GM12878 (cell line): ENCODE results near the gene STX10. TPM values are rescaled to one million over a fixed set of nuclear protein-coding genes. Genes with fewer than 3 reads are reported as not detected.

Source experiments
- BRCA1 ChIP-seq: IDR thresholded peaks from 2 replicates; pipeline ENCODE4 v1.6.1; 2011; ENCODE audit warnings: low read depth, low read length, improper control_type of control experiment
- CBX3 ChIP-seq: fragments of 200-600 bp; sonication (generic); IDR thresholded peaks from 2 replicates; pipeline ENCODE4 v1.6.1; 2016; ENCODE audit warnings: low read depth, borderline replicate concordance
- CHD2 ChIP-seq: IDR thresholded peaks from 2 replicates; pipeline ENCODE4 v1.6.1; 2011; ENCODE audit warnings: low read depth, low read length, improper control_type of control experiment, borderline replicate concordance
- CREM ChIP-seq: IDR thresholded peaks from 2 replicates; pipeline ENCODE4 v1.6.1; 2014; ENCODE audit warnings: antibody characterized with exemption, low read depth
- GATAD2B ChIP-seq: fragments of 450-650 bp; conservative IDR thresholded peaks from 2 replicates; pipeline ENCODE4 v1.6.1; 2017; ENCODE audit warnings: low read depth, mild to moderate bottlenecking, moderate library complexity
- IKZF2 ChIP-seq, 2 experiments: fragments of 450-650 bp; IDR thresholded peaks; 2 replicates each; pipeline ENCODE4 v1.6.1; 2017; ENCODE audit warnings: mild to moderate bottlenecking in 2 of 2, moderate library complexity in 2 of 2
- IRF4 ChIP-seq: IDR thresholded peaks from 2 replicates; pipeline ENCODE4 v1.6.1; 2011; ENCODE audit warnings: low read depth, low read length
- MYB ChIP-seq: fragments of 150-350 bp; IDR thresholded peaks from 2 replicates; pipeline ENCODE4 v1.6.1; 2014; ENCODE audit warnings: mild to moderate bottlenecking, low read depth, low read length, borderline replicate concordance
- NBN ChIP-seq: fragments of 450-650 bp; IDR thresholded peaks from 2 replicates; pipeline ENCODE4 v1.6.1; 2016
- NRF1 ChIP-seq: conservative IDR thresholded peaks from 2 replicates; pipeline ENCODE4 v1.6.1; 2011; ENCODE audit warnings: mild to moderate bottlenecking, low read depth, low read length, improper control_type of control experiment
- PAX5 ChIP-seq: IDR thresholded peaks from 2 replicates; pipeline ENCODE4 v1.6.1; 2011; ENCODE audit warnings: low read depth, low read length, borderline replicate concordance
- POLR2AphosphoS5 ChIP-seq: IDR thresholded peaks from 2 replicates; pipeline ENCODE4 v1.6.1; 2011; ENCODE audit warnings: mild to moderate bottlenecking, low read length, inconsistent platforms
- SPI1 ChIP-seq: IDR thresholded peaks from 2 replicates; pipeline ENCODE4 v1.6.1; 2011; ENCODE audit warnings: low read depth, mild to moderate bottlenecking, low read length, moderate library complexity, borderline replicate concordance; ENCODE audit not compliant: insufficient read depth
- SUZ12 ChIP-seq: fragments of 200-600 bp; sonication (generic); IDR thresholded peaks from one replicate; pipeline ENCODE4 v1.6.1; 2018; ENCODE audit warnings: antibody characterized with exemption, mild to moderate bottlenecking; ENCODE audit not compliant: unreplicated experiment
- TCF7 ChIP-seq: IDR thresholded peaks from 2 replicates; pipeline ENCODE4 v1.6.1; 2014; ENCODE audit warnings: antibody characterized with exemption, borderline replicate concordance
- polyA plus RNA-seq, 11 experiments: library from polyadenylated mRNA; depleted of rRNA in 4 of 11; unstranded in 6 of 11; stranded (reverse) in 5 of 11; fragments of >200 nt; fragmentation: Nextera tagmentation in 4 of 11; fragmentation: Illumina TruSeq in 1 of 11; extraction: Ambion mirVana in 4 of 11; extraction: Trizol in 1 of 11; gene quantifications; 1 replicate in 1 of 11; 2 replicates in 10 of 11; pipeline versions ENCODE4 v1.2.1 to v1.2.3, GENCODE V29; 2011 to 2016; ENCODE audit warnings: inconsistent platforms in 2 of 11, missing spikeins in 2 of 11, low read depth in 1 of 11
- total RNA-seq, 4 experiments: library from RNA; depleted of rRNA in 3 of 4; stranded (reverse); fragments of >200 nt in 3 of 4; fragmentation: Illumina TruSeq in 1 of 4; extraction: Trizol in 1 of 4; gene quantifications; 2 replicates each; pipeline versions ENCODE4 v1.2.1 to v1.2.3, GENCODE V29; 2013 to 2021
- TF ChIP-seq, protein P1 (sequence below): IDR thresholded peaks from 2 replicates; pipeline ENCODE4 v1.6.1; 2011; ENCODE audit warnings: low read depth, low read length, improper control_type of control experiment, borderline replicate concordance
- TF ChIP-seq, protein P2 (sequence below): fragments of 450-650 bp; conservative IDR thresholded peaks from 2 replicates; pipeline ENCODE4 v1.6.1; 2017; ENCODE audit warnings: mild to moderate bottlenecking, moderate library complexity
- TF ChIP-seq, protein P3 (sequence below): fragments of 450-650 bp; formaldehyde crosslinking; IDR thresholded peaks from 2 replicates; pipeline ENCODE4 v1.4.0; 2020; ENCODE audit warnings: mild to moderate bottlenecking, moderate library complexity
- TF ChIP-seq, protein P4 (sequence below): IDR thresholded peaks from 2 replicates; pipeline ENCODE4 v1.6.1; 2011; ENCODE audit warnings: borderline replicate concordance, low read depth, mild to moderate bottlenecking, moderate library complexity, low read length; ENCODE audit not compliant: insufficient read depth, poor library complexity, severe bottlenecking
- TF ChIP-seq, protein P5 (sequence below): fragments of 450-650 bp; IDR thresholded peaks from 2 replicates; pipeline ENCODE4 v1.6.1; 2017; ENCODE audit warnings: mild to moderate bottlenecking, low read depth, inconsistent platforms; ENCODE audit not compliant: poor library complexity, severe bottlenecking

STX10 gene
- total and polyA plus RNA-seq, 10 of the 15 experiments (the other 5 are each of a cell fraction or from before 2014, with no cell fraction given), result 0.56 to 76.1 (median 47.6) TPM

DNA sequence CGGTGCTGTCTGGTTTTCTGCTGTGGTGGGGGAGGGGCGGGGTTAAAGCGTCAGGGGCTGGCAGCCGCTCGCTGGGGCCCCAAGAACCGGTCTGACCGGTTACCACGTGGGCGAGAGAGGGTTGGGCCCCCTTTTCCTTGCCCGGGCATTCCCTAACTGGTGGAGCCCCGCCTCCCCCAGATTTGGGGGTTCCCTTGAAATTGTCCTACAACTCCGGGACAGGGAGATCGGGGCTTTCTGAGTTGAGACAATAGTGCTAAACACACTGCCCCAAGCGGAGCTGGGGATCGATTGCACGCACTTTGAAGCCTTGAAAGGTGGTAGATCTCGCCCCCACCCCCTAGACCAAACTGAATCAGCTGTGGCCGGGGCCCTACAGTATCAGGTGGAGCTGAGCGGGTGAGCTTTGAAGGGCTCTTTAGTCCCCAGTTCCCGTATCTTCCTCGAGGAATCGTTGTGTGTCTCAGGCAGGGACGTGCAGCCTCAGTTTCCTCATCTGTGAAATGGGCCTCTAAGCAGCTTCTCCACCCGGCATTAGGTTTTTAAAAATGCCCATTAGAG lies 4.8 kb upstream of the STX10 start (continued):
- TF ChIP-seq IKZF2 (IDR thresholded peaks at IDR 0.05), result peak; percentile 48 to 54
- no peak for TF ChIP-seq SUZ12
- TF ChIP-seq, protein P1, sequence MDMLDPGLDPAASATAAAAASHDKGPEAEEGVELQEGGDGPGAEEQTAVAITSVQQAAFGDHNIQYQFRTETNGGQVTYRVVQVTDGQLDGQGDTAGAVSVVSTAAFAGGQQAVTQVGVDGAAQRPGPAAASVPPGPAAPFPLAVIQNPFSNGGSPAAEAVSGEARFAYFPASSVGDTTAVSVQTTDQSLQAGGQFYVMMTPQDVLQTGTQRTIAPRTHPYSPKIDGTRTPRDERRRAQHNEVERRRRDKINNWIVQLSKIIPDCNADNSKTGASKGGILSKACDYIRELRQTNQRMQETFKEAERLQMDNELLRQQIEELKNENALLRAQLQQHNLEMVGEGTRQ, result peak; percentile 17; the same call in 1 of the 2 replicates
- TF ChIP-seq CBX3, result no peak
- TF ChIP-seq MYB, result no peak; the same call in 1 of the 2 replicates
- no peak for TF ChIP-seq TCF7
- TF ChIP-seq CHD2, result no peak
- TF ChIP-seq, protein P2, sequence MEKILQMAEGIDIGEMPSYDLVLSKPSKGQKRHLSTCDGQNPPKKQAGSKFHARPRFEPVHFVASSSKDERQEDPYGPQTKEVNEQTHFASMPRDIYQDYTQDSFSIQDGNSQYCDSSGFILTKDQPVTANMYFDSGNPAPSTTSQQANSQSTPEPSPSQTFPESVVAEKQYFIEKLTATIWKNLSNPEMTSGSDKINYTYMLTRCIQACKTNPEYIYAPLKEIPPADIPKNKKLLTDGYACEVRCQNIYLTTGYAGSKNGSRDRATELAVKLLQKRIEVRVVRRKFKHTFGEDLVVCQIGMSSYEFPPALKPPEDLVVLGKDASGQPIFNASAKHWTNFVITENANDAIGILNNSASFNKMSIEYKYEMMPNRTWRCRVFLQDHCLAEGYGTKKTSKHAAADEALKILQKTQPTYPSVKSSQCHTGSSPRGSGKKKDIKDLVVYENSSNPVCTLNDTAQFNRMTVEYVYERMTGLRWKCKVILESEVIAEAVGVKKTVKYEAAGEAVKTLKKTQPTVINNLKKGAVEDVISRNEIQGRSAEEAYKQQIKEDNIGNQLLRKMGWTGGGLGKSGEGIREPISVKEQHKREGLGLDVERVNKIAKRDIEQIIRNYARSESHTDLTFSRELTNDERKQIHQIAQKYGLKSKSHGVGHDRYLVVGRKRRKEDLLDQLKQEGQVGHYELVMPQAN, result 0 out of 2 replicates have a peak, but pooled peaks have one; percentile 15
- TF ChIP-seq SPI1, result peak; percentile 38; the same call in 1 of the 2 replicates
- TF ChIP-seq, protein P3, sequence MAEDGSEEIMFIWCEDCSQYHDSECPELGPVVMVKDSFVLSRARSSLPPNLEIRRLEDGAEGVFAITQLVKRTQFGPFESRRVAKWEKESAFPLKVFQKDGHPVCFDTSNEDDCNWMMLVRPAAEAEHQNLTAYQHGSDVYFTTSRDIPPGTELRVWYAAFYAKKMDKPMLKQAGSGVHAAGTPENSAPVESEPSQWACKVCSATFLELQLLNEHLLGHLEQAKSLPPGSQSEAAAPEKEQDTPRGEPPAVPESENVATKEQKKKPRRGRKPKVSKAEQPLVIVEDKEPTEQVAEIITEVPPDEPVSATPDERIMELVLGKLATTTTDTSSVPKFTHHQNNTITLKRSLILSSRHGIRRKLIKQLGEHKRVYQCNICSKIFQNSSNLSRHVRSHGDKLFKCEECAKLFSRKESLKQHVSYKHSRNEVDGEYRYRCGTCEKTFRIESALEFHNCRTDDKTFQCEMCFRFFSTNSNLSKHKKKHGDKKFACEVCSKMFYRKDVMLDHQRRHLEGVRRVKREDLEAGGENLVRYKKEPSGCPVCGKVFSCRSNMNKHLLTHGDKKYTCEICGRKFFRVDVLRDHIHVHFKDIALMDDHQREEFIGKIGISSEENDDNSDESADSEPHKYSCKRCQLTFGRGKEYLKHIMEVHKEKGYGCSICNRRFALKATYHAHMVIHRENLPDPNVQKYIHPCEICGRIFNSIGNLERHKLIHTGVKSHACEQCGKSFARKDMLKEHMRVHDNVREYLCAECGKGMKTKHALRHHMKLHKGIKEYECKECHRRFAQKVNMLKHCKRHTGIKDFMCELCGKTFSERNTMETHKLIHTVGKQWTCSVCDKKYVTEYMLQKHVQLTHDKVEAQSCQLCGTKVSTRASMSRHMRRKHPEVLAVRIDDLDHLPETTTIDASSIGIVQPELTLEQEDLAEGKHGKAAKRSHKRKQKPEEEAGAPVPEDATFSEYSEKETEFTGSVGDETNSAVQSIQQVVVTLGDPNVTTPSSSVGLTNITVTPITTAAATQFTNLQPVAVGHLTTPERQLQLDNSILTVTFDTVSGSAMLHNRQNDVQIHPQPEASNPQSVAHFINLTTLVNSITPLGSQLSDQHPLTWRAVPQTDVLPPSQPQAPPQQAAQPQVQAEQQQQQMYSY (CRISPR knock-in tag), result no peak
- no peak for TF ChIP-seq NRF1
- TF ChIP-seq, protein P4, sequence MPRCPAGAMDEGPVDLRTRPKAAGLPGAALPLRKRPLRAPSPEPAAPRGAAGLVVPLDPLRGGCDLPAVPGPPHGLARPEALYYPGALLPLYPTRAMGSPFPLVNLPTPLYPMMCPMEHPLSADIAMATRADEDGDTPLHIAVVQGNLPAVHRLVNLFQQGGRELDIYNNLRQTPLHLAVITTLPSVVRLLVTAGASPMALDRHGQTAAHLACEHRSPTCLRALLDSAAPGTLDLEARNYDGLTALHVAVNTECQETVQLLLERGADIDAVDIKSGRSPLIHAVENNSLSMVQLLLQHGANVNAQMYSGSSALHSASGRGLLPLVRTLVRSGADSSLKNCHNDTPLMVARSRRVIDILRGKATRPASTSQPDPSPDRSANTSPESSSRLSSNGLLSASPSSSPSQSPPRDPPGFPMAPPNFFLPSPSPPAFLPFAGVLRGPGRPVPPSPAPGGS, result no peak
- TF ChIP-seq IRF4, result 0 out of 2 replicates have a peak, but pooled peaks have one; percentile 49
- TF ChIP-seq NBN, result no peak
- no peak for TF ChIP-seq BRCA1
- TF ChIP-seq GATAD2B, result no peak
- TF ChIP-seq POLR2AphosphoS5, result peak; percentile 92
- TF ChIP-seq PAX5, result peak; percentile 71
- TF ChIP-seq CREM, result no peak
- TF ChIP-seq, protein P5, sequence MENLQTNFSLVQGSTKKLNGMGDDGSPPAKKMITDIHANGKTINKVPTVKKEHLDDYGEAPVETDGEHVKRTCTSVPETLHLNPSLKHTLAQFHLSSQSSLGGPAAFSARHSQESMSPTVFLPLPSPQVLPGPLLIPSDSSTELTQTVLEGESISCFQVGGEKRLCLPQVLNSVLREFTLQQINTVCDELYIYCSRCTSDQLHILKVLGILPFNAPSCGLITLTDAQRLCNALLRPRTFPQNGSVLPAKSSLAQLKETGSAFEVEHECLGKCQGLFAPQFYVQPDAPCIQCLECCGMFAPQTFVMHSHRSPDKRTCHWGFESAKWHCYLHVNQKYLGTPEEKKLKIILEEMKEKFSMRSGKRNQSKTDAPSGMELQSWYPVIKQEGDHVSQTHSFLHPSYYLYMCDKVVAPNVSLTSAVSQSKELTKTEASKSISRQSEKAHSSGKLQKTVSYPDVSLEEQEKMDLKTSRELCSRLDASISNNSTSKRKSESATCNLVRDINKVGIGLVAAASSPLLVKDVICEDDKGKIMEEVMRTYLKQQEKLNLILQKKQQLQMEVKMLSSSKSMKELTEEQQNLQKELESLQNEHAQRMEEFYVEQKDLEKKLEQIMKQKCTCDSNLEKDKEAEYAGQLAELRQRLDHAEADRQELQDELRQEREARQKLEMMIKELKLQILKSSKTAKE, result peak; percentile 60
